ENCODE data around the gene ALG2. TPM values are rescaled to one million over a fixed set of nuclear protein-coding genes. Genes with fewer than 3 reads are reported as not detected.

The ALG2 gene
- total RNA-seq, 2 experiments from 2014 or later: 18.1 to 19.9 TPM

DNA sequence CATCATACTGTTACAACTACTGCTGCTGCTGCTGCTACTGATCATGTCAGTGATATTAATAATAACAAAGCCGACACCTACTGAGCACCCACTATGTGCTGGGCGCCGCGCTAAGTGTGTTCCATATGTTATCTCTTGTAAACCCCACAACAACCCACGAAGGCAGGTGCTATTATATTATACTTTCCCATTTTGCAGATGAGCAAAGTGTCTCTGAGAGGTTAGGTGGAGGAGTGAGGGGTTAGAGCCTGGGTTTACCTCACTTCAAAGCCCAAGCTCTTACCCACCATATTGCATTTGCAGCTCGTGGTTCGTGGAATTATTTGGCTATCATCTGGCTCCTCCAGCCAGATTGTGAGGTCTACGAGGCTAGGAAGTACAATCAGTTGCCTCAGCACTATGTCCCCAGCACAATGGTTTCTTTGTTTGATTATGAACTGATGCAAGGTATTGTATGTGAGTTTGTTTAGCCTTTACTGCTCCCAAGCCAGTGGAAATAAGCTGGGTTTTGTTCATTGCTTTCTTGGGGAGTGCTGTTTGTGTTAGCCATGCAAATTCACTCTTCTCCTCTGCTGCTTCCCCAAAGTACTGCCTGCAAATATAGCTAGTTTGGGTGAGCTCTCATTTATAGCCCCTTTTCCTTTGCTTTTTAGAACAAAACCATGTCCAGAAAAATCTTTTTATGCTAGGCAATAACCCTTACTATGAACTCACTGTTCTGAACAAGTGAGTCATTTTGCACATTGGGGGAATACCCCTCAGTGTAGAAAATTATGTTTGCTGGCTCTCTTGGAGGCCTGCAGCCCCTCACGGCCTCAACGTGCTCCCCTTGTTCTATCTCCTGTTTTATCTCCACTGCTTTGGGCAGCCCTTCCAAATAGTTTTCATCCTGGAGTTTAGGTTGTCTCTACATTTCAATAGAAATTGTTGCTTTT, 47.9 kb downstream of the ALG2 start:
- peaks cover 8% of the 10 kb centered on the region for H3K27me3 Mint-ChIP-seq
- ATAC-seq (ENCODE audit: poor library complexity): no peak
- H3K27ac Mint-ChIP-seq: no peak overlapping the region
- H3K27ac ChIP-seq (ENCODE audit: low read depth in 1 of 2, low read length in 2 of 2): no peak overlapping the region
- H3K4me3 Mint-ChIP-seq: no peak overlapping the region
- ChIA-PET POLR2A (no interaction called here), CTCF (no interaction called here)
- H3K9me3 ChIP-seq (ENCODE audit: control insufficient read depth in 1 of 2, insufficient read depth in 1 of 2, low read length in 2 of 2): no peaks in the 10 kb centered on the region
- no peaks in the 10 kb centered on the region for H3K27me3 ChIP-seq (ENCODE audit: control insufficient read depth in 1 of 2, insufficient read depth in 2 of 2, low read length in 2 of 2)
- no peak overlapping the region for H3K4me3 ChIP-seq (ENCODE audit: low read length)
- H3K4me1 Mint-ChIP-seq (ENCODE audit: low read depth): no peaks in the 10 kb centered on the region
- no peak for DNase-seq
- H3K36me3 ChIP-seq (ENCODE audit: insufficient read depth, low read length): no peaks in the 10 kb centered on the region
- no peaks in the 10 kb centered on the region for H3K36me3 Mint-ChIP-seq (ENCODE audit: low read depth)
- no peaks in the 10 kb centered on the region for H3K4me1 ChIP-seq (ENCODE audit: insufficient read depth, low read length)
- intact Hi-C loops (cut with DNase I, micrococcal nuclease): no loop called here
- H3K9me3 Mint-ChIP-seq: no peaks in the 10 kb centered on the region
- TF ChIP-seq, protein P1, sequence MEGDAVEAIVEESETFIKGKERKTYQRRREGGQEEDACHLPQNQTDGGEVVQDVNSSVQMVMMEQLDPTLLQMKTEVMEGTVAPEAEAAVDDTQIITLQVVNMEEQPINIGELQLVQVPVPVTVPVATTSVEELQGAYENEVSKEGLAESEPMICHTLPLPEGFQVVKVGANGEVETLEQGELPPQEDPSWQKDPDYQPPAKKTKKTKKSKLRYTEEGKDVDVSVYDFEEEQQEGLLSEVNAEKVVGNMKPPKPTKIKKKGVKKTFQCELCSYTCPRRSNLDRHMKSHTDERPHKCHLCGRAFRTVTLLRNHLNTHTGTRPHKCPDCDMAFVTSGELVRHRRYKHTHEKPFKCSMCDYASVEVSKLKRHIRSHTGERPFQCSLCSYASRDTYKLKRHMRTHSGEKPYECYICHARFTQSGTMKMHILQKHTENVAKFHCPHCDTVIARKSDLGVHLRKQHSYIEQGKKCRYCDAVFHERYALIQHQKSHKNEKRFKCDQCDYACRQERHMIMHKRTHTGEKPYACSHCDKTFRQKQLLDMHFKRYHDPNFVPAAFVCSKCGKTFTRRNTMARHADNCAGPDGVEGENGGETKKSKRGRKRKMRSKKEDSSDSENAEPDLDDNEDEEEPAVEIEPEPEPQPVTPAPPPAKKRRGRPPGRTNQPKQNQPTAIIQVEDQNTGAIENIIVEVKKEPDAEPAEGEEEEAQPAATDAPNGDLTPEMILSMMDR (IDR thresholded peaks at IDR 0.05): no peak

GRCh38 chr9:99172124-99173091, 49.3 kb downstream of the ALG2 start:
- Mint-ChIP-seq H3K36me3 (ENCODE audit: low read depth) (no peaks in the 10 kb centered on the region), H3K27me3 (peaks cover 8% of the 10 kb centered on the region), H3K4me1 (ENCODE audit: low read depth) (peaks cover 10% of the 10 kb centered on the region), H3K9me3 (no peaks in the 10 kb centered on the region), H3K27ac (no peak overlapping the region), H3K4me3 (no peak overlapping the region)
- Histone ChIP-seq H3K9me3 (ENCODE audit: control insufficient read depth in 1 of 2, insufficient read depth in 1 of 2, low read length in 2 of 2) (no peaks in the 10 kb centered on the region), H3K4me3 (ENCODE audit: low read length) (no peak overlapping the region), H3K36me3 (ENCODE audit: insufficient read depth, low read length) (no peaks in the 10 kb centered on the region), H3K27me3 (ENCODE audit: control insufficient read depth in 1 of 2, insufficient read depth in 2 of 2, low read length in 2 of 2) (no peaks in the 10 kb centered on the region), H3K4me1 (ENCODE audit: insufficient read depth, low read length) (peaks cover 5% of the 10 kb centered on the region), H3K27ac (ENCODE audit: low read depth in 1 of 2, low read length in 2 of 2) (no peak overlapping the region)
- DNase-seq (no peak), ATAC-seq (ENCODE audit: poor library complexity) (no peak)
- POLR2A ChIA-PET: interaction anchor here (1.2 kb wide), 1 partner anchor 50 kb away, joined by 3 read pairs; the partner anchor contains the start of genes ALG2 and SEC61B
- TF ChIP-seq, protein P1 (IDR thresholded peaks at IDR 0.05): no peak
- intact Hi-C loops (cut with DNase I, micrococcal nuclease): no loop called here
- CTCF ChIA-PET: no interaction called here

DNA sequence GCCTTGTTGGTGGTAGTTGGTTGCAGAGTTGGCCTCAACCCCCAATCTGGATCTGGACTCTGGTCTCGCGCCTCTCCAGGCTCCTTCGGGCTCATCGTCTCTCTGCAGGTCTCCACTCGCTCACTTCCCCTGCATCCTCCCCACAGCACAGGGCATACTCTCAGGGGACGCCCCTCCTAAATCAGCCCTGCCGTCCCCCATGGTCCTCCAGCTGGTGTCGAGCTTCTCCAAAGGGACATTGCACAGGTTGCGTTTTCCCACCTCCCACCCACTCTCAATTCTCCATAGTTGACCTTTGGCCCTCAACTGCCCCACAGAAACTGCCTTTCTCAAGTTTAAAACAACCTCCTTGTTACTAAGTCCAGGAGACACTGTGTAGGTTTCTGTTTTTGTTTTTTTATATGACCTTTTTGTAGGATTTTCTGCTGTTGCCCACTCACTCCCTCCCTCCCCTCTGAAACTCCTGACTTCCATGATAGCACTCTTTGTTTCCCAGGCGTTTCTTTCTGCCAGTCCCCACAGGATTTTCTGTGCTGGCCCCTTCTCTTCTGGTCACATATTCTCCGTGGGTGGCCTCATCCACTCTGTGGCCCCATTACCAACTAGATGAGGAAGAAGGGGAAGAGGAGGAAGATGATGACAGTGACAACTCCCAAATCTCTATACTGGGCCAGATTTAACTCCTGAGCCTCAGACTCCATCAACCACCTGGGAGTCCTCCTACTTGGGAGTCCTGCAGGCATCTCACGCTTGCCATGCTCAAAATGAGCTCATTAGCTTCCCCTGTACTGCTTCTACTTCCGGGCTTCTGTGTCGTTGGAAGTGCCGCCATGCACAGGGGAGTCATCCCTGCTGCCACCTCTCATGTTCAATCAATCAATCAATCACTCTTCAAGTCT, 50.3 kb downstream of the ALG2 start:
- H3K36me3 Mint-ChIP-seq (ENCODE audit: low read depth): no peaks in the 10 kb centered on the region
- no peak for DNase-seq

More for the DNA sequence above, 50.3 kb downstream of the ALG2 start:
- no peak overlapping the region for H3K27ac ChIP-seq (ENCODE audit: low read depth in 1 of 2, low read length in 2 of 2)
- peaks cover 5% of the 10 kb centered on the region for H3K4me1 ChIP-seq (ENCODE audit: insufficient read depth, low read length)
- Mint-ChIP-seq H3K4me3 (no peak overlapping the region), H3K27ac (no peak overlapping the region), H3K9me3 (no peaks in the 10 kb centered on the region), H3K4me1 (ENCODE audit: low read depth) (peaks cover 14% of the 10 kb centered on the region), H3K27me3 (peaks cover 8% of the 10 kb centered on the region)
- no peaks in the 10 kb centered on the region for H3K36me3 ChIP-seq (ENCODE audit: insufficient read depth, low read length)
- TF ChIP-seq, protein P1 (IDR thresholded peaks at IDR 0.05): no peak
- H3K9me3 ChIP-seq (ENCODE audit: control insufficient read depth in 1 of 2, insufficient read depth in 1 of 2, low read length in 2 of 2): no peaks in the 10 kb centered on the region
- no peak for ATAC-seq (ENCODE audit: poor library complexity)
- CTCF ChIA-PET: no interaction called here
- no peaks in the 10 kb centered on the region for H3K27me3 ChIP-seq (ENCODE audit: control insufficient read depth in 1 of 2, insufficient read depth in 2 of 2, low read length in 2 of 2)
- H3K4me3 ChIP-seq (ENCODE audit: low read length): no peak overlapping the region
- intact Hi-C loops (cut with DNase I, micrococcal nuclease): no loop called here
- POLR2A ChIA-PET: interaction anchor here (1.2 kb wide), 1 partner anchor 50 kb away, joined by 3 read pairs; the partner anchor contains the start of genes ALG2 and SEC61B

All from CD4-positive, alpha-beta T cell (primary cell).